ENCODE results near the gene NPIPB8.
"Not testable (repeated sequence)": the region's sequence is repeated elsewhere in the genome, so short reads cannot be mapped to it uniquely, and the experiment has no call there.

Gene NPIPB8

GRCh38 chr16:28607116-28607623 is 30.7 kb upstream of the NPIPB8 start:
- DNase-seq (ENCODE audit: low read depth in 2 of 2) = no peak

DNA sequence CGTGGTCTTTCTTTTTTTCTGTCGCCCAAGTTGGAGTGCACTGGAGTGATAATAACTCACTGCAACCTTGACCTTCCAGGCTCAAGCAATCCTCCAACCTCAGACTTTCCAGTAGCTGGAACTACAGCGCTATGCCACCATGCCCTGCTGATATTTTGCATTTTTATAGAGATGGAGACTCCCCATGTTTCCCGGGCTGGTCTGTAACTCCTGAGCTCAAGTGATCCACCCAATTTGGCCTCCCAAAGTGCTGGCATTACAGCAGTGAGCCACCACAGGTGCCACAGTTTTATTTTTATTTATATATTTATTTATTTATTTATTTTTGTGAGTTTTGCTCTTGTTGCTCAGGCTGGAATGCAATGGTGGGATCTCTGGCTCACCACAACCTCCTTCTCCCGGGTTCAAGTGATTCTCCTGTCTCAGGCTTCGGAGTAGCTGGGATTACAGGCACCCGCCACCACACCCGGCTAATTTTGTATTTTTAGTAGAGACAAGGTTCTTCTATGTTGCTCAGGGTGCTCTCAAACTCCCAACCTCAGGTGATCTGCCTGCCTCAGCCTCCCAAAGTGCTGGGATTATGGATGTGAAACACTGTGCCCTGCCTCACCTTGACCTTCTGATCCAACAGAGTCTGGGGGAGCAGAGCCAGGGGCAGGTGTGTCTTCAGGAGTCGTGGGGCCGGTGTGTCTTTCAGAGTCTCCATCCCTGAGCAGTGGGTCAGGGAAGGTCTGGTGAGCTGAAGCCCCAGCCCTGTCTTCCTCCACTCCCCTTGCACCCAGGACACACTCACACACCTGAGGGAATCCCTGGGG is 30.0 kb upstream of the NPIPB8 start:
- DNase-seq (ENCODE audit: low read depth in 2 of 2) = not testable (repeated sequence)

DNA sequence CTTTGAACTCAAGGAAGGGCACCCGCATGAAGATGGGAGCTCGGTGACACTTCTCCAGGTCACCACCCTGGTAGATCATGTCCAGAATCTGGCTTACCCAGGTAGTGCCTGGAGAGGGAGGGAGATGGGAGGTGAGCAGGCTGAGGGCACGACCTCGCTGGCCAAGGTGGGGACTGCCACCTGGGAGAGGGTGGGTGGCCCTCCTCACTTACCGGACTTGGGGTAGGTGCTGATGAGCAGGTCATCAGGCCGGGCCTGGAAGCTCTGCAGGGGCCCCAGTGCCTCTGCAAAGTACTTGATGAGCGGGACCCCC is 29.4 kb upstream of the NPIPB8 start:
- DNase-seq (ENCODE audit: low read depth in 2 of 2) = not testable (repeated sequence)

DNA sequence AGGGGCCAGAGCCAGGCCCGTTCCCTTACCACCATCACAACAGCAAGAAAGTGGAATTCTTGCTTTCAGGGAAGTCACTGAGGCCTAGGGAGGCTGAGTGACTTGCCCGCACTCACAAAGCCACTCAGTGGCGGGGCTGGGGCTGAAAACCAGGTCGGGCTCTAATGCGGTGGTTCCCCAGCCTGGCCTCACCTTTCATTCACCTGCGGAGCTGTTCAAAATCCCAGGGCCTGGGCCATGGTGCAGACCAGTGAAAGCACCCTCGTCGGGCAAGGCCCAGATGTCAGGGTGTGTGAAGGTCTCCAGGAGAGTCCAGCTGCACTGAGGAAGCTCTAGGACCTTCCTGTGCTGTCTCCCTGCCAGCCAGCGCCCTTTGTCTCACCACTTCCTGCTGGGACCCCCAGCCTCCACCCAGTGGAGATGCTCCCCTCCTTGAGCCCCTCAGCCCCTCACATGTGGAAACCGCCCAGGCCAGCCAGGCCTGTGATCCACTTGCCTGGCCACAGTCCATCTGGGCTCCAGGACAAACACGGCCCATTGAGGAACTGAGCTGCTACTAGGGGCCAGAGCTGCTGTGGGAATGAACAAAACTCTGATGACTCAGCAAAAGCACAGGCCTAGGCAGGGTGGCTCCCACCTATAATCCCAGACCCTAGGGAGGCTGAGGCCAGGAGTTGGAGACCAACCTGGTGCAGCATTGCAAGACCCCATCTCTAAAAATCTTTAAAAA is 28.8 kb upstream of the NPIPB8 start:
- DNase-seq (ENCODE audit: low read depth in 2 of 2) = not testable (repeated sequence)

DNA sequence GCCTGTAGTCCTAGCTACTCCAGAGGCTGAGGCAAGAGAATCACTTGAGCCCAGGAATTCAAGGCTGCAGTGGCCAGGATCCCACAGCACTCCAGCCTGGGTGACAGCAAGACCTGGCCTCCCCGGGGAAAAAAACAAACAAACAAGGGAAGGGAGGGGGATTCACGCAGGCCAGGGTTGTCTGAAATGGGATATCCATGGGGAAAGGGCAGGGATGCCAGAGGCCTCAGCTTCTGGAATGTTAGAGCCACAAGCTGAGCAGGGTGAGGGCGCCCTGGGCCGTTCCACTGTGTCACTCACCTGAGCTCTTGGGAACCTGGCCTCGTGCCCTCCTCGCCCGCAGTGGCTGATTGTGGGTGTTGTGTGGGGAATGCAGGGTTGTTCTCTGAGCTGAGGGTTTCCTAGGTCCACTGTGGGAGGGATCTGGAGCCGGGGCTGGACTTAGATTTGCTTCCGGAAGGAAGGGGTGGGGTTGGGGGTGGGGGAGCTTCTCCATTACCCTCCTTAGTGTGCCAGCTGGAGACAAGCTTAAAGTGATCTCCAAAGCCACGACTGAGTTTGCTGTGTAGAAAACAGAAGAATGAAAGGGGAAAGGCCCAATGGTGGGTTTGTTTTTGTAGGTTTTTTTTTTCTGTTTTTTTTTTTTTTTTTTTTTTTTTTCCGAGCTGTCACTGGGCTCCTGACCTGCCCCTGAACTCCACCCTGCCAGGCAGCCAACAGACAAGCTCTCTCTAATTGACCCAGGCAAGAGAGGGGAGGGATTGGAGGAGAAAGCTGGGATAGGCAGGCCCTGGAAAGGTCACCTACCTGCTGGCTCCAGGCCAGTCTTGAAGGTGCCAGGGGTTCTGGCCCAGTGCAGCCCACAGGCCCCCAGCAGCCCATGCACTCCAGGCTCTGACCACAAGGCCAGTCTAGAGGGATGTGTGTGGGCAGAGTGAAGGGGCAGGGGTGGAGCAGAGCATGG is 28.0 kb upstream of the NPIPB8 start, which contains the start of gene SULT1A1:
Gene SULT1A1, minus strand, starts transcription at position 414 of the 964 bp plus-strand sequence. CDS start 1,189 bp downstream, outside the sequence.
- DNase-seq (ENCODE audit: low read depth in 2 of 2) = no peak

GRCh38 chr16:28610595-28611191 is 27.2 kb upstream of the NPIPB8 start:
- DNase-seq (ENCODE audit: low read depth in 2 of 2) = no peak

DNA sequence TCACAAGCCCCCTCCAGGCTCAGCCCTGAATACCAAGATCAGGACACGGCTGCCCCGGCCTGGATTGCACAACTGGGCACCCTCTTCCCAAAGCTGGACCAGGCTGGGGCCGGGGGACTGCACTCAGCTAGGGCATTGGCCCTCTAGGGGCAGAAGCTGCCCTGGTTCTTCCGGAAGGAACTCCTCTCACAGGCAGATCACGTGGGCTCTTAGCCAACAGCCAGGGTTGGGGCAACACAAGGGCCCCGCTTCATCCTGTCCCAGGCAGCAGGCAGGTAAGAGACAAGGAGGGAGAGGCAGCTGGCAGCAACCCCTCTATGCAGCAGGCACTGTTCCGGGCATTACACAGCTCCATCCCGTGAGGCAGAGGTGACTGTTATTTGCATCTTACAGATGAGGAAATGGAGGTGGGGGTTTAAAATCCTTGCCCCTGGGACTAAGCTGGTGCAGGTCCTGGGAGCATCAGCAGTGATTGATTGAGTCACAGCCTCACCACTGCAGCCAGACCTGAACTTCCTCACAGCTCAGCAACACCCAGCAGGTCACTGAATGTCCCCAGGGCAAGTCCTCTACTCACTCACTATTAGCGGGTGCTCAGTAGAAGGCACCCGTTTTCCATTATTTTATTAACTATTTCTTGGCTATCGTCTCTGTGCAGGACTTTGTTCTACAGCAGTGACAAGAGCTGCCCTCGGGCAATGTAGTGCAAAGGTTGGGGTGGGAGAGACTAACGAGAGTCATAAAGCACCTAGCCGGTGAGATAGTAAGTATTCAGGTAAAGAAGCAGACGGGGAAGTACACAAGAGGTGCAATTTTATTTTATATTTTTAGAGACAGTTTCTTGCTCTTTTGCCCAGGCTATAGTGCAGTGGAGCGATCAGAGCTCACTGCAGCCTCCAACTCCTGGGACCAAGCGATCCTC is 25.2 kb upstream of the NPIPB8 start:
- DNase-seq (ENCODE audit: low read depth in 2 of 2) = not testable (repeated sequence)

GRCh38 chr16:28613912-28614311 is 24.0 kb upstream of the NPIPB8 start:
- DNase-seq (ENCODE audit: low read depth in 2 of 2) = not testable (repeated sequence)

- not testable (repeated sequence) for DNase-seq (ENCODE audit: low read depth in 2 of 2)
Observed at GRCh38 chr16:28614561-28614960, 23.3 kb upstream of the NPIPB8 start.

GRCh38 chr16:28615486-28616223 is 22.2 kb upstream of the NPIPB8 start:
- not testable (repeated sequence) for DNase-seq (ENCODE audit: low read depth in 2 of 2)

DNA sequence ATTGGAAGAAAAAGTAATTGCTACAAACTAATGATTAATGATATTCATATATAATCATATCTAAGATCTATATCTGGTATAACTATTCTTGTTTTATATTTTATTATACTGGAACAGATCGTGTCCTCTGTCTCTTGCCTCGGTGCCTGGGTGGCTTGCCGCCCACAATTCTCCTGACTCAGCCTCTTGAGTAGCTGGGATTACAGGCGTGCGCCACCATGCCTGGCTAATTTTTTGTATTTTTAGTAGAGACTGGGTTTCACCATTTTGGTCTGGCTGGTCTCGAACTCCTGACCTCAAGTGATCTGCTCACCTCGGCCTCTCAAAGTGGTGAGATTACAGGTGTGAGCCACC is 21.7 kb upstream of the NPIPB8 start:
- not testable (repeated sequence) for DNase-seq (ENCODE audit: low read depth in 2 of 2)

DNA sequence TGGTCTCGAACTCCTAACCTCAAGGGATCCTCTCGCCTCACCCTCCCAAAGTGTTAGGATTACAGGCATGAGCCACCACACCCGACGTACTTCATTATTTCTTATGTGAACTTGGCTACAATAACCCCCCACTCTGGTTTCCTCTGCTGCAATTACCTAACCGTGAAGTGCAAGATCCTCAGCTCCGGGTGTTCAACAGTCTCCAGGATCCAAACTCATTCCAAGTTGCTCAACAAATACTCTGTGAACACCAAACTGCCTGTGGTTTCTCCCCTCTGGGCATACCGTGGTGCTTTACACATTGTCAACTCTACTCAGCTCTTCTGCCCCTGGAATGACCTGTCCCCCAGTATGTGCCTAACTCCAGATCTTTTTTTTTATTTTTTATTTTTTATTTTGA is 21.2 kb upstream of the NPIPB8 start:
- DNase-seq (ENCODE audit: low read depth in 2 of 2) = no peak

DNA sequence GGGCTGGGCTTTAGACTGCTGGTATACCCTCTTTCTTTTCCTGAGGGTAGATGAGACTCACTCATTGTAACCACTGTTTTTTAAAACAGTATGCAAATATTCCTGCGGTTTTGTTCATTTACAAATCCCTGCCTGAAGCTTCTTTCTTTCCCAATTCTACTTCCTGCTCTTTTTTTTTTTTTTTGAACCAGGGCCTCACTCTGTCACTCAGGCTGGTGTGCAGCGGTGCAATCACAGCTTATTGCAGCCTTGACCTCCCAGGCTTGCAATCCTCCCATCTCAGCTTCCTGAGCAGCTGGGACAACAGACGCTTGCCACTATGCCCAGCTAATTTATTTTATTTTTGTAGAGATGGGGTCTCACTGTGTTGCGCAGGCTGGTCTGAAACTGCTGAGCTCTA is 20.0 kb upstream of the NPIPB8 start:
- no peak for DNase-seq (ENCODE audit: low read depth in 2 of 2)

DNA sequence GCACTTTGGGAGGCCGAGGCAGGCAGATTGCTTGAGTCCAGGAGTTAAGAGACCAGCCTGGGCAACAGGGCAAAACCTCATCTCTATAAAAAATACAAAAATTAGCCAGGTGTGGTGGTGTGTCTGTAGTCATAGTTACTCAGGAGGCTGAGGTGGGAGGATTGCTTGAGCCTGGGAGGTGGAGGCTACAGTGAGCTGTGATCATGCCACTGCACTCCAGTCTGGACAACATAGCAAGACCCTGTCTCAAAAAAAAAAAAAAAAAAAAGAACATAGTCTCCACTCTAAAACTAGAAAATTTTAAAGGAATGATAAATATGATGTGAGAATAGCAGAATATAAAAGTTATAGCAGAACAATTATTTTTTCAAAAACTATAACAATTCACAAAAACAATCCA is 17.5 kb upstream of the NPIPB8 start:
- DNase-seq (ENCODE audit: low read depth in 2 of 2) = not testable (repeated sequence)

DNA sequence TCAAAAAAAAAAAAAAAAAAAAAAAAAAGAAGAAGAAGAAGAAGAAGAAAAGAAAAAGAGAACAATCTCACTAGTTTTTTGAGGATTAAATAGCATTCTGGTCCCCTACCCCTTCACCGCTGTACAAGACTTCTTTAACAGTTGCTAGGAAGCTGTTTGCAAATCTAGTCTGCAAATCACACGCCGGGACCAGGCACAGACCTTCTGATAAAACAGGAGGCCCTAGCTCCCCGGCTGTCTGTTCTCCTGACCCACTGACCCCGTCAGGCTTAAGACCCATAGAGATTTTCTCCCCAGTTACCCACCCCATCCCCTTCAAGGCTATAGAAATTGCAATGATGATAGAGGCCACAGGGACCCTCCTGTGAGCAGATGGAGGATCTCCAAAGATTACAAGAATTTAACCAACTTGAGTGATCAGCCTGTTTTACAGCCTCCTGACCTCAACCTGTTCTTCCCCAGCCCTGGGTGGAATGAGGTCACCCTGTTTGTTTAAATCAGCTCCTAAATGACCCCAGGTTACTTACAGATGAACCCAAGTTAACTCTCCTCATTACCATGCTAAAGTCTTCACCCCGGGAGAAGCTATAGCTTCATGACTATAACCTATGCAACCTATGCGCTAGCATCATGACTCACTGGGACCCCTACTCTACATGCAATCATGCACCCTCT is 16.2 kb upstream of the NPIPB8 start:
- DNase-seq (ENCODE audit: low read depth in 2 of 2) = no peak

DNA sequence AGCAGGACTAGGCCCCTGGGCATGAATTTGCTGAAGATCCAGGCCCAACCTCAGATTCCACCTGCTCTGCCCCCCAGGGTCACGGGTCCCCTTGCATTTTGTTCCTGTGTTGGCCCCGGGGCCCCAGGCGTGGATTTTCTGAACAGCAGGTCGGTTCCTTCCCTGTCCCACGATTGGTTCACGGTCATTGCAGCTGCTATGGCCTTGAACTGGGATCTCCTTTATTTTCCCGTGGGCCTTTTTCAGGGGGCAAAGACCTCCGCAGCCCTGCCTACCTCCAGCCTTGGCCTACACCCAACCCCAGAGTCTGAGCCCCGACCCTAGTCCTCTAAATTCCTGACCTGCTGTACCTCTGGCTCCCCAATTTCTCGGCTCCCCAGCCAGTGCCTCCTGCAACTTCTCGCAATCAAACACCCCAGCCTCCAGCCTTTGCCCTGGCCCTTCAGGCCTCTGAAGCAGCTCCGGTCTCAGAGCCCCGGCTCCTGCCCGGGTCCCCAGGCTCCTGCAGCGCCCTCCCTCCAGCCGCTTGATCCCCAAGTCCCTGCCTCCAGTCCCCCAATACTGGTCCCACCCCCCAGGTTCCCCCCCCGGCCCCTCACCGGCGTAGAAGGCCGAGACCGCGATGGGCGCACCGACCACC is 15.2 kb upstream of the NPIPB8 start:
- DNase-seq (ENCODE audit: low read depth in 2 of 2) = not testable (repeated sequence)

- no peak for DNase-seq (ENCODE audit: low read depth in 2 of 2)
Observed at GRCh38 chr16:28623172-28623711, 14.6 kb upstream of the NPIPB8 start.

DNA sequence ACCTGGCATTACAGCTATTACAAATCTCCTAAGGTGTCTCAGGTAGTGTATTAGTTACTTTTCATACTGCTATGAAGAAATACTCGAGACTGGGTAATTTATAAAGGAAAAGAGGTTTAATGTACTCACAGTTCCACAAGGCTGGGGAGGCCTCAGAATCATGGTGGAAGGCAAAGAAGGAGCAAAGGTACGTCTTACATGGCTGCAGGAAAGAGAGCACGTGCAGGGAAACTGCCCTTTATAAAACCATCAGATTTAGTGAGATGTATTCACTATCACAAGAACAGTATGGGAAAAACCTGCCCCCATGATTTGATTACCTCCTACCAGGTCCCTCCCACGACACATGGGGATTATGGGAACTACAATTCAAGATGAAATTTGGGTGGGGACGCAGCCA is 7.0 kb upstream of the NPIPB8 start:
- DNase-seq (ENCODE audit: low read depth in 2 of 2) = not testable (repeated sequence)
